ENCODE measurements around the gene F2RL3. TPM values are rescaled to one million over a fixed set of nuclear protein-coding genes. Genes with fewer than 3 reads are reported as not detected.
"Not testable (repeated sequence)": the region's sequence is repeated elsewhere in the genome, so short reads cannot be mapped to it uniquely, and the experiment has no call there.

The F2RL3 gene
- polyA plus RNA-seq, 1 donor from 2014 or later, result not detected

- no peaks in the 10 kb centered on the region for H4K20me1 ChIP-seq (ENCODE audit: insufficient read depth)
- H3F3A ChIP-seq (ENCODE audit: insufficient read depth, low read length, poor library complexity, severe bottlenecking), result no peaks in the 10 kb centered on the region
- H3K27me3 ChIP-seq (ENCODE audit: insufficient read depth, low read depth, low read length), result no peaks in the 10 kb centered on the region
- no peak overlapping the region for H3K27ac ChIP-seq (ENCODE audit: low read length)
- no peaks in the 10 kb centered on the region for H3K9me3 ChIP-seq (ENCODE audit: low read length)
- no peak overlapping the region for H2AFZ ChIP-seq (ENCODE audit: low read depth, low read length)
- TF ChIP-seq SMC3 (conservative IDR thresholded peaks at IDR 0.05; ENCODE audit: poor library complexity), result no peak
- TF ChIP-seq MXI1 (conservative IDR thresholded peaks at IDR 0.05; ENCODE audit: poor library complexity, severe bottlenecking), result no peak
- no peak for TF ChIP-seq TAF1 (IDR thresholded peaks at IDR 0.05; ENCODE audit: low read depth)
- TF ChIP-seq EP300 (conservative IDR thresholded peaks at IDR 0.05; ENCODE audit: poor library complexity, severe bottlenecking), result no peak
- TF ChIP-seq POLR2AphosphoS5 (IDR thresholded peaks at IDR 0.05), result no peak
- no peak for TF ChIP-seq RAD21 (conservative IDR thresholded peaks at IDR 0.05)
- TF ChIP-seq REST (IDR thresholded peaks at IDR 0.05; ENCODE audit: borderline replicate concordance), result no peak
- no peak for TF ChIP-seq CTCF (IDR thresholded peaks at IDR 0.05; ENCODE audit: poor library complexity, severe bottlenecking)
- no peak for TF ChIP-seq EZH2 (IDR thresholded peaks at IDR 0.05; ENCODE audit: borderline replicate concordance, insufficient read depth, low read length, poor library complexity, severe bottlenecking)
- no peaks in the 10 kb centered on the region for H3K79me2 ChIP-seq (replicated peaks; ENCODE audit: insufficient read depth, low read length)
- H3K9ac ChIP-seq (ENCODE audit: low read length), result no peak overlapping the region
- H3K9me2 ChIP-seq (ENCODE audit: insufficient read depth, low read length), result no peaks in the 10 kb centered on the region
- no peak overlapping the region for H3K4me2 ChIP-seq (ENCODE audit: low read length)
- no peak overlapping the region for H3K4me3 ChIP-seq (ENCODE audit: low read length)
- H3K36me3 ChIP-seq (ENCODE audit: insufficient read depth, low read length), result no peaks in the 10 kb centered on the region
Measured at GRCh38 chr19:16936901-16937300, 48.1 kb downstream of the F2RL3 start.

GRCh38 chr19:16937796-16938195 is 49.0 kb downstream of the F2RL3 start:
- H3K4me2 ChIP-seq (ENCODE audit: low read length); H3K36me3 ChIP-seq (ENCODE audit: insufficient read depth, low read length); H3K27me3 ChIP-seq (ENCODE audit: insufficient read depth, low read depth, low read length); H3K79me2 ChIP-seq (replicated peaks; ENCODE audit: insufficient read depth, low read length); H3K9me3 ChIP-seq (ENCODE audit: low read length); H3K9ac ChIP-seq (ENCODE audit: low read length); H3K4me3 ChIP-seq (ENCODE audit: low read length); H4K20me1 ChIP-seq (ENCODE audit: insufficient read depth); H3K9me2 ChIP-seq (ENCODE audit: insufficient read depth, low read length); H3K27ac ChIP-seq (ENCODE audit: low read length); H2AFZ ChIP-seq (ENCODE audit: low read depth, low read length); H3F3A ChIP-seq (ENCODE audit: insufficient read depth, low read length, poor library complexity, severe bottlenecking): not testable (repeated sequence)

- no peaks in the 10 kb centered on the region for H3K9me2 ChIP-seq (ENCODE audit: insufficient read depth, low read length)
- no peak overlapping the region for H2AFZ ChIP-seq (ENCODE audit: low read depth, low read length)
- H3K27ac ChIP-seq (ENCODE audit: low read length), result no peak overlapping the region
- H3K36me3 ChIP-seq (ENCODE audit: insufficient read depth, low read length), result no peaks in the 10 kb centered on the region
- no peak for TF ChIP-seq CTCF (IDR thresholded peaks at IDR 0.05; ENCODE audit: poor library complexity, severe bottlenecking)
- TF ChIP-seq POLR2AphosphoS5 (IDR thresholded peaks at IDR 0.05), result no peak
- TF ChIP-seq TAF1 (IDR thresholded peaks at IDR 0.05; ENCODE audit: low read depth), result no peak
- TF ChIP-seq MXI1 (conservative IDR thresholded peaks at IDR 0.05; ENCODE audit: poor library complexity, severe bottlenecking), result no peak
- no peak overlapping the region for H3K4me2 ChIP-seq (ENCODE audit: low read length)
- no peaks in the 10 kb centered on the region for H3K9me3 ChIP-seq (ENCODE audit: low read length)
- no peaks in the 10 kb centered on the region for H3F3A ChIP-seq (ENCODE audit: insufficient read depth, low read length, poor library complexity, severe bottlenecking)
- H4K20me1 ChIP-seq (ENCODE audit: insufficient read depth), result no peaks in the 10 kb centered on the region
- H3K4me3 ChIP-seq (ENCODE audit: low read length), result no peak overlapping the region
- H3K79me2 ChIP-seq (replicated peaks; ENCODE audit: insufficient read depth, low read length), result no peaks in the 10 kb centered on the region
- no peak overlapping the region for H3K9ac ChIP-seq (ENCODE audit: low read length)
- H3K27me3 ChIP-seq (ENCODE audit: insufficient read depth, low read depth, low read length), result no peaks in the 10 kb centered on the region
Measured at GRCh38 chr19:16938211-16938610, 49.4 kb downstream of the F2RL3 start.

- H3K4me2 ChIP-seq (ENCODE audit: low read length); H3K27me3 ChIP-seq (ENCODE audit: insufficient read depth, low read depth, low read length); H4K20me1 ChIP-seq (ENCODE audit: insufficient read depth); H3K27ac ChIP-seq (ENCODE audit: low read length); H3K79me2 ChIP-seq (replicated peaks; ENCODE audit: insufficient read depth, low read length); H3K4me3 ChIP-seq (ENCODE audit: low read length); H2AFZ ChIP-seq (ENCODE audit: low read depth, low read length); H3K9me2 ChIP-seq (ENCODE audit: insufficient read depth, low read length); H3K9me3 ChIP-seq (ENCODE audit: low read length); H3K9ac ChIP-seq (ENCODE audit: low read length); H3K36me3 ChIP-seq (ENCODE audit: insufficient read depth, low read length); H3F3A ChIP-seq (ENCODE audit: insufficient read depth, low read length, poor library complexity, severe bottlenecking): not testable (repeated sequence)
Measured at GRCh38 chr19:16940063-16940462, 51.3 kb downstream of the F2RL3 start.
